Neural cell (in vitro differentiated cells): Measurements from ENCODE around the gene RBSN.

ENCODE experiments used
- POLR2AphosphoS5 ChIP-seq: IDR thresholded peaks from 2 replicates; pipeline ENCODE4 v1.6.1; 2012
- TF ChIP-seq, protein P1 (sequence below): fragments of 450-650 bp; IDR thresholded peaks from 2 replicates; pipeline ENCODE4 v1.5.1; 2014; ENCODE audit warnings: antibody characterized with exemption, mild to moderate bottlenecking, moderate library complexity; ENCODE audit not compliant: poor library complexity, severe bottlenecking

DNA sequence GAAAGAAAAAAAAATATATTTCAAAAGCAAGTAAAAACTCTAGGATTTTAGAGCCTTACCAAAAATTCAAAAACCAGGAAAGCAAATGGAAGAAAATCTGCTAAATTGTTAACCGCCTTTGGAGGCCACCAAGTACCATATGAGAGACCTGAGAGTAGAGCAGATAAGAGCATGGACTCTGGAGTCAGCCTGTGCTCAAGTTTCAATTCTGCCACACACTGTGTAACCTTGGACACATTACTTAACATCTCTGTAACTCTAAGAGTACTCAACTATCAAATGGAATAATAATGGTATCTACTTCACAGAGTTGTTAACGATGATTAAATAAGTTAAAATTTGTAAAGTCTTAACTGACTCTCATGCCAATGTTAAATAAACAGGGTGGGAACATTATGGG is 12.7 kb downstream of the RBSN start:
- no peak for TF ChIP-seq POLR2AphosphoS5
- TF ChIP-seq, protein P1, sequence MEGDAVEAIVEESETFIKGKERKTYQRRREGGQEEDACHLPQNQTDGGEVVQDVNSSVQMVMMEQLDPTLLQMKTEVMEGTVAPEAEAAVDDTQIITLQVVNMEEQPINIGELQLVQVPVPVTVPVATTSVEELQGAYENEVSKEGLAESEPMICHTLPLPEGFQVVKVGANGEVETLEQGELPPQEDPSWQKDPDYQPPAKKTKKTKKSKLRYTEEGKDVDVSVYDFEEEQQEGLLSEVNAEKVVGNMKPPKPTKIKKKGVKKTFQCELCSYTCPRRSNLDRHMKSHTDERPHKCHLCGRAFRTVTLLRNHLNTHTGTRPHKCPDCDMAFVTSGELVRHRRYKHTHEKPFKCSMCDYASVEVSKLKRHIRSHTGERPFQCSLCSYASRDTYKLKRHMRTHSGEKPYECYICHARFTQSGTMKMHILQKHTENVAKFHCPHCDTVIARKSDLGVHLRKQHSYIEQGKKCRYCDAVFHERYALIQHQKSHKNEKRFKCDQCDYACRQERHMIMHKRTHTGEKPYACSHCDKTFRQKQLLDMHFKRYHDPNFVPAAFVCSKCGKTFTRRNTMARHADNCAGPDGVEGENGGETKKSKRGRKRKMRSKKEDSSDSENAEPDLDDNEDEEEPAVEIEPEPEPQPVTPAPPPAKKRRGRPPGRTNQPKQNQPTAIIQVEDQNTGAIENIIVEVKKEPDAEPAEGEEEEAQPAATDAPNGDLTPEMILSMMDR, result no peak
